OCI-LY3 (cell line): Measurements from ENCODE around the gene NAA25.
"Not testable (repeated sequence)": the region's sequence is repeated elsewhere in the genome, so short reads cannot be mapped to it uniquely, and the experiment has no call there.

Source experiments
- H2AFZ ChIP-seq: fragments of 200-600, 300-600 bp; shearing (Covaris generic); 2 replicates; pipeline ENCODE4 v1.6.0; 2014; ENCODE audit warnings: antibody characterized with exemption, low read depth, low read length
- H3K27ac ChIP-seq: fragments of 200-600, 300-600 bp; sonication (generic); 2 replicates; pipeline ENCODE4 v1.5.1; 2014; ENCODE audit warnings: mild to moderate bottlenecking, low read length, moderate library complexity, mixed read lengths
- H3K27me3 ChIP-seq: fragments of 200-600, 300-600 bp; sonication (generic); 2 replicates; pipeline ENCODE4 v1.6.1; 2014; ENCODE audit warnings: low read depth, low read length, mixed read lengths
- H3K36me3 ChIP-seq: fragments of 200-600, 300-600 bp; sonication (generic); replicated peaks from 2 replicates; pipeline ENCODE3; 2014; ENCODE audit warnings: low read depth, low read length, mixed read lengths
- H3K4me1 ChIP-seq: fragments of 300-600, 200-600 bp; sonication (generic); 2 replicates; pipeline ENCODE4 v1.6.1; 2014; ENCODE audit warnings: low read length, mixed read lengths
- H3K4me2 ChIP-seq: fragments of 200-600, 300-600 bp; sonication (generic); 2 replicates; pipeline ENCODE4 v1.6.1; 2014; ENCODE audit warnings: low read length, mixed read lengths
- H3K4me3 ChIP-seq: fragments of 300-600, 200-600 bp; sonication (generic); 2 replicates; pipeline ENCODE4 v1.5.1; 2014; ENCODE audit warnings: antibody characterized with exemption, mild to moderate bottlenecking, low read length, moderate library complexity
- H3K79me2 ChIP-seq: fragments of 300-600, 200-600 bp; shearing (Covaris generic); 2 replicates; pipeline ENCODE4 v1.6.1; 2014; ENCODE audit warnings: mild to moderate bottlenecking, low read length, mixed read lengths
- H3K9ac ChIP-seq: fragments of 300-600, 200-600 bp; shearing (Covaris generic); 2 replicates; pipeline ENCODE4 v1.6.0; 2014; ENCODE audit warnings: mild to moderate bottlenecking, low read length, moderate library complexity
- H3K9me3 ChIP-seq: fragments of 200-600, 300-600 bp; shearing (Covaris generic); 2 replicates; pipeline ENCODE4 v1.6.1; 2014; ENCODE audit warnings: low read length, mixed read lengths; ENCODE audit not compliant: insufficient read depth
- H4K20me1 ChIP-seq: fragments of 200-600, 300-600 bp; sonication (generic); 2 replicates; pipeline ENCODE4 v1.6.1; 2016; ENCODE audit warnings: low read length, mixed read lengths; ENCODE audit not compliant: insufficient read depth
- EZH2phosphoT487 ChIP-seq: fragments of 200-600 bp; shearing (Covaris generic); IDR thresholded peaks from 2 replicates; pipeline ENCODE4 v1.6.1; 2018; ENCODE audit warnings: antibody characterized with exemption, mixed run types, low read depth
- TF ChIP-seq, protein P1 (sequence below): fragments of 200-600, 300-600 bp; sonication (generic); IDR thresholded peaks from 2 replicates; pipeline ENCODE4 v1.5.1; 2014; ENCODE audit warnings: antibody characterized with exemption, low read length, low read depth

NAA25 gene

DNA sequence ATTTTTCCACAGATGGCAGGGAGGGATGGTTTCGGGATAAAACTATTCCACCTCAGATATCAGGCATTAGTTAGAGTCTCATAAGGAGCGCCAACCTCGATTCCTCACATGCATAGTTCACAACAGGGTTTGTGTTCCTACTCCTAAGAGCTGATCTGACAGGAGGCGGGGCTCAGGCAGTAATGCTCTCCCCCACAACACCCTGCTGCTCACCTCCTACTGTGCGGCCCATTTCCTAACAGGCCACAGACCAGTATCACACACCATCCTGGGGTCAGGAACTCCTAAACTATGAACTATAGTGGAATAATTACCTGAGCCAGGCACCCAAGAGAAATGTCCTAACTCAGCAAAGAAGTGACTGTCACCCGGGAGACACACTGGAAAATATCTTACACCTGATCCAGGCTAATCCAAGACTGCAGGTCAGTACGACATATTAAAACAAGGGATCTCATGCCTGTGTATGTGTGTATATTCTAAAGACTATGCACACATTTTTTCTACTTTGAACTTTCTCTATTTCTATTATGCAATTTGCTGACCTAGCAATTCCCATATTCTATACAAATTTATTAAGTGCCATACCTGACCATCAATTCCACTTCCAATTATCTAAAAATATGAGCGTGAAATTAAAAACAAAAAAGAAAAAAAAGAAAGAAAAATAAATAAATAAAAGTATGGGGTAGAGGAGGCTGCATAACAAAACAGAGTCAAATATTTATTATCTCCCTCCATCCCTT, 4.7 kb downstream of the NAA25 start:
- Histone ChIP-seq H3K27me3 (no peaks in the 10 kb centered on the region), H4K20me1 (peaks cover 56% of the 10 kb centered on the region), H3K4me2 (no peak overlapping the region), H3K4me3 (no peak overlapping the region), H3K79me2 (peaks cover 100% of the 10 kb centered on the region), H2AFZ (no peak overlapping the region), H3K9ac (no peak overlapping the region), H3K36me3 (peaks cover 45% of the 10 kb centered on the region), H3K27ac (no peak overlapping the region), H3K9me3 (no peaks in the 10 kb centered on the region), H3K4me1 (peaks cover 23% of the 10 kb centered on the region)
- no peak for TF ChIP-seq EZH2phosphoT487
- TF ChIP-seq, protein P1, sequence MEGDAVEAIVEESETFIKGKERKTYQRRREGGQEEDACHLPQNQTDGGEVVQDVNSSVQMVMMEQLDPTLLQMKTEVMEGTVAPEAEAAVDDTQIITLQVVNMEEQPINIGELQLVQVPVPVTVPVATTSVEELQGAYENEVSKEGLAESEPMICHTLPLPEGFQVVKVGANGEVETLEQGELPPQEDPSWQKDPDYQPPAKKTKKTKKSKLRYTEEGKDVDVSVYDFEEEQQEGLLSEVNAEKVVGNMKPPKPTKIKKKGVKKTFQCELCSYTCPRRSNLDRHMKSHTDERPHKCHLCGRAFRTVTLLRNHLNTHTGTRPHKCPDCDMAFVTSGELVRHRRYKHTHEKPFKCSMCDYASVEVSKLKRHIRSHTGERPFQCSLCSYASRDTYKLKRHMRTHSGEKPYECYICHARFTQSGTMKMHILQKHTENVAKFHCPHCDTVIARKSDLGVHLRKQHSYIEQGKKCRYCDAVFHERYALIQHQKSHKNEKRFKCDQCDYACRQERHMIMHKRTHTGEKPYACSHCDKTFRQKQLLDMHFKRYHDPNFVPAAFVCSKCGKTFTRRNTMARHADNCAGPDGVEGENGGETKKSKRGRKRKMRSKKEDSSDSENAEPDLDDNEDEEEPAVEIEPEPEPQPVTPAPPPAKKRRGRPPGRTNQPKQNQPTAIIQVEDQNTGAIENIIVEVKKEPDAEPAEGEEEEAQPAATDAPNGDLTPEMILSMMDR: no peak

DNA sequence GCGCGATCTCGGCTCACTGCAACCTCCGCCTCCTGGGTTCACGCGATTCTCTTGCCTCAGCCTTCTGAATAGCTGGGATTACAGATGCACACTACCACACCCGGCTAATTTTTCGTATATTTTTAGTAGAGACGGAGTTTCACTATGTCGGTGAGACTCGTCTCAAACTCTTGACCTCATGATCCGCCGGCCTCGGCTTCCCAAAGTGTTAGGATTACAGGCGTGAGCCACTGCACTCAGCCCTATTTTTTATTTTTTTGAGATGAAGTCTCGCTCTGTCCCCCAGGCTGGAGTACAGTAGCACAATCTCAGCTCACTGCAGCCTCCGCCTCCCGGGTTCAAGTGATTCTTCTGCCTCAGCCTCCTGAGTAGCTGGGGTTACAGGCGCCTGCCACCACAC, 5.8 kb downstream of the NAA25 start:
- not testable (repeated sequence) for H3K4me2 ChIP-seq, H3K9ac ChIP-seq, H3K4me3 ChIP-seq, H3K27me3 ChIP-seq, H3K27ac ChIP-seq, H2AFZ ChIP-seq, H3K9me3 ChIP-seq
- Histone ChIP-seq H3K4me1 (peaks cover 33% of the 10 kb centered on the region), H3K36me3 (peaks cover 55% of the 10 kb centered on the region), H4K20me1 (peaks cover 56% of the 10 kb centered on the region), H3K79me2 (peaks cover 100% of the 10 kb centered on the region)

DNA sequence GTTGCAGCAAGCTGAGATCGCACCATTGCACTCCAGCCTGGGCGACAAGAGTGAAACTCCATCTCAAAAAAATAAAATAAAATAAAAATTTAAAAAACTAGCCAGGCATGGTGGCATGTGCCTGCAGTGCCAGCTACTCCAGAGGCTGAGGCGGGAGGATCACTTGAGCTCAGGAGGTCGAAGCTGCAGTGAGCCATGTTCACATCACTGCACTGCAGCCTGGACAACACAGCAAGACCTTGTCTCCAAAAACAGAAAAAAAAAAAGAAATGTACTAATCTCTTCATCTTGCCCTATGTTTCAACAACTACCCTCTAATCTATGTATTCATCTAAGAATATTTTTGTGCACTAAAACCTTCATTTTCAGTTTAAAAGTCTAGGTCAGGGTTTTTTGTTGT, 6.5 kb downstream of the NAA25 start:
- Histone ChIP-seq H3K9me3 (no peaks in the 10 kb centered on the region), H3K79me2 (peaks cover 100% of the 10 kb centered on the region), H4K20me1 (peaks cover 54% of the 10 kb centered on the region), H3K4me1 (peaks cover 37% of the 10 kb centered on the region), H3K27ac (no peak overlapping the region), H3K4me3 (no peak overlapping the region), H3K27me3 (no peaks in the 10 kb centered on the region), H3K9ac (no peak overlapping the region), H2AFZ (no peak overlapping the region), H3K4me2 (no peak overlapping the region), H3K36me3 (peaks cover 53% of the 10 kb centered on the region)
- no peak for TF ChIP-seq EZH2phosphoT487
- TF ChIP-seq, protein P1: no peak

DNA sequence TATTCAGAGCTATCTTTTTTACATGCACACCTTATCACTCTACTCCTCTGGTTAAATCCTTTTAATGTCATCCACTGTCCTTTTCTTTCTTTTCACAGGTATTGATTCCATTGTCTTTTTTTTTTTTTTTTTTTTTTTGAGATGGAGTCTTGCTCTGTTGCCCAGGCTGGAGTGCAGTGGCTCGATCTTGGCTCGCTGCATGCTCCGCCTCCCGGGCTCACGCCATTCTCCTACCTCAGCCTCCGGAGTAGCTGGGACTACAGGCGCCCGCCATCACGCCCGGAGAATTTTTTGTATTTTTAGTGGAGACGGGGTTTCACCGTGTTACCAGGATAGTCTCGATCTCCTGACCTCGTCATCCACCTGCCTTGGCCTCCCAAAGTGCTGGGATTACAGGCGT, 8.1 kb downstream of the NAA25 start:
- H3K27me3 ChIP-seq, H3K4me2 ChIP-seq, H3K27ac ChIP-seq, H3K9me3 ChIP-seq, H2AFZ ChIP-seq, H3K9ac ChIP-seq, H3K4me3 ChIP-seq: not testable (repeated sequence)
- H3K36me3 ChIP-seq: peaks cover 46% of the 10 kb centered on the region
- H4K20me1 ChIP-seq: peaks cover 40% of the 10 kb centered on the region
- peaks cover 96% of the 10 kb centered on the region for H3K79me2 ChIP-seq
- peaks cover 35% of the 10 kb centered on the region for H3K4me1 ChIP-seq

DNA sequence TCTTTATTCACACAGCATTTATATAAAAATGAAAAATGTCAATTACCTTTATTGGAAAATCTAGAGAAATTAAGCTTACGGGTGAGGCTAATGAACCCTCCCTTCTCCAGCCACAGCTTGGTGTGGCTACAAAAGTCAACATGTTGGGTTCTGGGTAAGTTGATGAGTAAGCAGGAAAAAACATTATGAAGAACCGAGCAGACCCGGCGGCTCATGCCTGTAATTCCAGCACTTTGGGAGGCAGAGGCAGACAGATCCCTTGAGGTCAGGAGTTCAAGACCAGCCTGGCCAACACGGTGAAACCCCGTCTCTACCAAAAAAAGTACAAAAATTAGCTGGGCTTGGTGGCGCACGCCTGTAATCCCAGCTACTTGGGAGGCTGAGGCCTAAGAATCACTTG, 10.9 kb downstream of the NAA25 start:
- Histone ChIP-seq H3K79me2 (peaks cover 96% of the 10 kb centered on the region), H3K4me2 (peak overlapping the region; percentile 86), H4K20me1 (peaks cover 18% of the 10 kb centered on the region; the same call in 1 of the 2 replicates), H3K27me3 (no peaks in the 10 kb centered on the region), H3K9ac (no peak overlapping the region), H3K4me3 (no peak overlapping the region), H3K9me3 (no peaks in the 10 kb centered on the region), H3K36me3 (peaks cover 44% of the 10 kb centered on the region), H3K4me1 (peaks cover 43% of the 10 kb centered on the region), H2AFZ (no peak overlapping the region), H3K27ac (peak overlapping the region; percentile 98)
- TF ChIP-seq, protein P1: no peak
- TF ChIP-seq EZH2phosphoT487: no peak
